Measurements from ENCODE around the gene PCMTD2. TPM values are rescaled to one million over a fixed set of nuclear protein-coding genes. Genes with fewer than 3 reads are reported as not detected.

The PCMTD2 gene
- total and polyA plus RNA-seq, 2 of the 8 experiments (the other 6 are each of a cell fraction or from before 2014, with no cell fraction given): 21.4 to 55.1 TPM

- Histone ChIP-seq H4K20me1 (replicated peaks in 1 of 2; ENCODE audit: control insufficient read depth in 1 of 2, insufficient read depth in 2 of 2, low read length in 2 of 2) (no peaks in the 10 kb centered on the region), H2BK5ac (ENCODE audit: low read depth, low read length) (no peak overlapping the region), H4K5ac (ENCODE audit: insufficient read length, low read depth, low read length) (no peak overlapping the region), H4K91ac (replicated peaks; ENCODE audit: insufficient read length, low read length) (no peak overlapping the region), H3K56ac (replicated peaks; ENCODE audit: insufficient read length, low read depth, low read length) (no peak overlapping the region), H4K8ac (ENCODE audit: extremely low read depth, insufficient read depth, low read length) (no peak overlapping the region), H3K14ac (ENCODE audit: insufficient read length) (no peak overlapping the region), H3K23me2 (ENCODE audit: low read depth, low read length) (no peaks in the 10 kb centered on the region), H3K4ac (replicated peaks; ENCODE audit: insufficient read length, low read depth, low read length) (no peak overlapping the region), H3K23ac (ENCODE audit: insufficient read length) (no peak overlapping the region), H3K4me3 (ENCODE audit: extremely low read depth in 1 of 4, insufficient read depth in 2 of 4, low read depth in 3 of 4, low read length in 4 of 4) (no peak overlapping the region), H2BK20ac (ENCODE audit: low read length) (no peak overlapping the region), H3K18ac (ENCODE audit: extremely low read depth, low read length) (no peak overlapping the region), H3K9me3 (ENCODE audit: insufficient read depth in 2 of 2, low read depth in 1 of 2, low read length in 1 of 2) (peaks cover 30 to 48% of the 10 kb centered on the region in 2 experiments), H3K9ac (replicated peaks in 1 of 4; ENCODE audit: extremely low read depth in 1 of 4, low read depth in 3 of 4, low read length in 3 of 4) (no peak overlapping the region), H3K27ac (ENCODE audit: low read depth, low read length) (no peak overlapping the region), H2BK12ac (ENCODE audit: low read depth, low read length) (no peak overlapping the region), H3K4me2 (ENCODE audit: insufficient read depth in 1 of 2, low read depth in 2 of 2, low read length in 2 of 2) (no peak overlapping the region), H2AFZ (ENCODE audit: low read length) (no peak overlapping the region), H3K79me1 (ENCODE audit: low read depth, low read length) (no peaks in the 10 kb centered on the region), H3K27me3 (replicated peaks in 1 of 4; ENCODE audit: control insufficient read depth in 3 of 4, extremely low read depth in 1 of 4, insufficient read depth in 3 of 4, low read length in 3 of 4) (no peaks in the 10 kb centered on the region), H3K36me3 (ENCODE audit: control insufficient read depth in 2 of 4, insufficient read depth in 4 of 4, low read length in 3 of 4) (no peaks in the 10 kb centered on the region), H3K79me2 (ENCODE audit: control insufficient read depth in 1 of 2, insufficient read depth in 2 of 2, low read length in 2 of 2) (no peaks in the 10 kb centered on the region), H2BK120ac (replicated peaks; ENCODE audit: low read depth, low read length) (no peak overlapping the region), H2BK15ac (ENCODE audit: low read length) (no peak overlapping the region), H2AK5ac (ENCODE audit: low read depth, low read length) (no peak overlapping the region), H3K4me1 (replicated peaks in 1 of 4; ENCODE audit: control insufficient read depth in 3 of 4, insufficient read depth in 4 of 4, low read length in 3 of 4) (no peaks in the 10 kb centered on the region)
- DNase-seq (ENCODE audit: low read depth in 1 of 2, low spot score in 2 of 2) (no peak), FAIRE-seq (no peak)
- POLR2A ChIA-PET (ENCODE audit: partially characterized antibody): no interaction called here
- TF ChIP-seq BACH1 (IDR thresholded peaks at IDR 0.05; ENCODE audit: low read length): no peak
- TF ChIP-seq ASH2L (IDR thresholded peaks at IDR 0.05; ENCODE audit: low read length): no peak
- no peak for TF ChIP-seq MAFK (IDR thresholded peaks at IDR 0.05; ENCODE audit: low read depth, low read length)
- no peak for TF ChIP-seq KDM5A (IDR thresholded peaks at IDR 0.05; ENCODE audit: low read length)
- CTCF ChIA-PET (ENCODE audit: partially characterized antibody): interaction anchor here (0.8 to 1.2 kb wide), 2 partner anchors 14 to 188 kb away, joined by 3 to 4 read pairs; no protein-coding TSS in a partner anchor
- WGBS, 2 experiments (ENCODE audit: extremely low coverage in 1 of 2, insufficient coverage in 1 of 2, insufficient read length in 1 of 2, insufficient replicate concordance in 2 of 2, low coverage in 1 of 2, low lambda C conversion rate in 2 of 2, missing lambda C conversion rate in 1 of 2): 96% methylated on average over 7 of the region's 7 CpGs; no CpG with 5 or more reads in 1 of the 2 experiments
Observed at GRCh38 chr20:64279826-64280459, 24.4 kb downstream of the PCMTD2 start.
